ENCODE data around the gene VPREB1. TPM values are rescaled to one million over a fixed set of nuclear protein-coding genes. Genes with fewer than 3 reads are reported as not detected.
"Not testable (repeated sequence)": the region's sequence is repeated elsewhere in the genome, so short reads cannot be mapped to it uniquely, and the experiment has no call there.

VPREB1 gene
- total RNA-seq, 2 donors from 2014 or later, result not detected

DNA sequence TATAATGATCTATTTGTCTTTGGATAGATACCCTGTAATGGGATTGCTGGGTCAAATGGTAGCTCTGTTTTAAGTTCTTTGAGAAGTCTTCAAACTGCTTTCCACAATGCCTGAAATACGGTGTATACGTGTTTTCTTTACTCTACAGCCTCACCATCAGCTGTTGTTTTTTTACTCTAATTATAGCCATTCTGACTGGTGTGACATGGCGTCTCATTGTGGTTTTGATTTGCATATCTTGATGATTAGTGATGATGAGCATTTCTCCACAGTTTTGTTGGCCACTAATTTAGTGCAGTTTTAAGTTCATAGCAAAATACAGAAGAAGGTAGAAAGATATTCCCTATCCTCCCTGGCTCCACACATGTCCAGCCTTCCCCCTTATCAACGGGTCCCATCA is 26.3 kb upstream of the VPREB1 start:
- no peak for DNase-seq (ENCODE audit: low spot score)
- H3K4me1 ChIP-seq, result no peaks in the 10 kb centered on the region
- H3K9me3 ChIP-seq, result no peaks in the 10 kb centered on the region
- H3K36me3 ChIP-seq, result no peaks in the 10 kb centered on the region
- H3K27ac ChIP-seq, result no peak overlapping the region
- no peak overlapping the region for H3K4me3 ChIP-seq
- H3K27me3 ChIP-seq, result no peaks in the 10 kb centered on the region
- no peak for TF ChIP-seq CTCF (IDR thresholded peaks at IDR 0.05)

DNA sequence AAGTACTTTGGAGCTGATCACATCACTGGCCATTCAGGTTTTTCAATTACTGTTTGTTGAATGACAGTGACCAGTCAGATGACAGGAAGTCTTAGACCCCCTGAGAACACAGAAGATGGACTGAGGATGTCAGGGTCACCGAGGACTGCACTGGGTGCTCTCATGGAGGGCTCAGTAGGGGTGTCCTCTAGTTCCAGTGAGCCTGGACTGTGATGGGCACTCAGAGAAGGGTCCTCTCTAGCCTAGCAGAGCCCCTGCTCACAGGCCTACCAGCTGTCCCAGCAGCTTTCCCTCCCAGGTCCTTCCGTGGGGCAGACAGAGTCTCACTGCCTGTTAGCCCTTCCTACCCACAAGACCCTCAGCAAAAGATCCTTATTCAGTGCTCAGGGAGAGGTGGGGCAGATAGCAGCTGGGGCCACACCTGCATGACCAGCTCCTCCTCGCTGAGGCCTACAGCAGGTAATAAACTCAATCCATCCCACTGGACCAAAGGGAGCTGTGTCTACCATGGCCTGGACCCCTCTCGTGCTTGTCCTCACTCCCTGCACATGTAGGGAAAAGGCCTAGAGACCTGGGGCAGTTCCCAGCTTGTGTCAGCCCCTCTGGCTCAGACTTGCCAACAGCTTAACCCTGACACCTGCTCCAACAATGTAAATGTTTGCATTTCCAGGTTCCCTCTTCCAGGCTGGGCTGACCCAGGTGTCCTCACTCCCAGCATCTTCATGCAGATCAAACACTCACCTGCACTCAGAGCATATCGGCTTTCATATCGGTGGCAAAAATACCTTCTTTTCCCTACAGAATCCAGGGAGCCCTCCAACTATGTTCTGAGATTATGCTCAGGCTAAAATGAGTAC is 25.2 kb upstream of the VPREB1 start:
- no peaks in the 10 kb centered on the region for H3K36me3 ChIP-seq
- no peak overlapping the region for H3K4me3 ChIP-seq
- no peaks in the 10 kb centered on the region for H3K27me3 ChIP-seq
- no peak for TF ChIP-seq CTCF (IDR thresholded peaks at IDR 0.05)
- H3K27ac ChIP-seq, result no peak overlapping the region
- H3K4me1 ChIP-seq, result no peaks in the 10 kb centered on the region
- DNase-seq (ENCODE audit: low spot score), result no peak
- H3K9me3 ChIP-seq, result no peaks in the 10 kb centered on the region

GRCh38 chr22:22221043-22221442 is 23.5 kb upstream of the VPREB1 start:
- H3K27me3 ChIP-seq; H3K4me3 ChIP-seq; H3K27ac ChIP-seq; H3K9me3 ChIP-seq; H3K4me1 ChIP-seq; DNase-seq (ENCODE audit: low spot score); H3K36me3 ChIP-seq: not testable (repeated sequence)

DNA sequence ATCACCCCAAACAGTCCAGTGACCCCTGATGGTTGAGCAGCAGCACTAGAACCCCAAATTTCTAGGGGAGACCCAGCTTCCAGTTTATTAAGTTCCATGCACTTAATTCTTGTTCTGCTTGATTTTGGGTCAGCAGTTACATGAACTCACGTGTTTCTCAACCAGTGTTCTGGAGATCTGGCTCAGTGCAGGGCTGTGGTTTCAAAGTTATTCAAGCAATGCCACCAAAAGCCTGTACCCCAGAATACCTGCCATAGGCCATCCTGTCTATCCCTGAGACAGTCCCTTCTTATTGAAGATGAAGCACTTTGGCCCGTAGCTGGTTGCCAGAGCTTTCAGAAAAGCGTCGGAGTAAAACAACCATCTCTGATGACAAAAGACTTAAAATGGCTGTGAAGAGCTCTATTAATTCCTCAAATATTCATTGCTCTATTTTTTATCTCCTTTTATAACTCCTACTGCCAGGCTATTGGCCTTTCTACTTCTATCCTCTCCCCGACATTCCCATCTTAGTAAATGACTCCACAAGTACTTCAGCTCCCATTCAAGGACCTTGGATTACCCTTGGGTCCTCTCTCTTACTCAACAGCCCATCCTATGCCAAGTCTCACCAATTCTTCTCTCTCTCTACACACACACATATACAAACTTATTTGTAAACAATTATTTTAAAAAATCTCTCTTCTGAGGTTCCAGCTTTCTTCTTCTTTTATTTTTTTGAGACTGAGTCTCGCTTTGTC is 18.0 kb upstream of the VPREB1 start:
- no peak for DNase-seq (ENCODE audit: low spot score)
- Histone ChIP-seq H3K27ac (no peak overlapping the region), H3K36me3 (no peaks in the 10 kb centered on the region), H3K27me3 (no peaks in the 10 kb centered on the region), H3K9me3 (no peaks in the 10 kb centered on the region), H3K4me1 (no peaks in the 10 kb centered on the region), H3K4me3 (no peak overlapping the region)
- no peak for TF ChIP-seq CTCF (IDR thresholded peaks at IDR 0.05)

DNA sequence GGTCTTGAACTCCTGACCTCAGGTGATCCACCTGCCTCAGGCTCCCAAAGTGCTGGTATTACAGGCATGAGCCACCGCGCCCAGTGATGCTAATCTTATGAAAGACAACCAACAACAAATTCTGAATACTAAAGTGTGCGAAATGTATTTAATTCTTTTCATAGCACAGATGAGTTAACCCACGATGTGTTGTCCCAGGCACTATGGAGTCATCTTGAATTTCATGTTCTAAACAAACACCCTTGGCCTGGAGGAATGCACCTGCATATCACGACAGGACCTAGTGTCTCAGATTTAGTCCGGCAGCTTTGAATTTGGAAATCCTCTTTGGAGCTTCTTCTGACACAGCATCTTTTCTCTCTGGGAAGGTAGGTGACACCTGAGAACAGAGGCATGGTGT is 16.2 kb upstream of the VPREB1 start:
- peak; percentile 42 for DNase-seq (ENCODE audit: low spot score)
- H3K4me1 ChIP-seq, result no peaks in the 10 kb centered on the region
- no peaks in the 10 kb centered on the region for H3K36me3 ChIP-seq
- H3K27ac ChIP-seq, result no peak overlapping the region
- no peaks in the 10 kb centered on the region for H3K27me3 ChIP-seq
- H3K4me3 ChIP-seq, result no peak overlapping the region
- no peaks in the 10 kb centered on the region for H3K9me3 ChIP-seq
- TF ChIP-seq CTCF (IDR thresholded peaks at IDR 0.05), result no peak

- H3K4me1 ChIP-seq, result no peaks in the 10 kb centered on the region
- no peaks in the 10 kb centered on the region for H3K36me3 ChIP-seq
- H3K27me3 ChIP-seq, result no peaks in the 10 kb centered on the region
- DNase-seq (ENCODE audit: low spot score), result peak; percentile 34
- H3K27ac ChIP-seq, result no peak overlapping the region
- no peaks in the 10 kb centered on the region for H3K9me3 ChIP-seq
- no peak for TF ChIP-seq CTCF (IDR thresholded peaks at IDR 0.05)
- no peak overlapping the region for H3K4me3 ChIP-seq
Measured at GRCh38 chr22:22228921-22229320, 15.7 kb upstream of the VPREB1 start.

Measured in right atrium auricular region (tissue), 2 donors.